GM12874 (cell line): ENCODE measurements around the gene ITGB4.

Source experiments
- TF ChIP-seq, protein P1 (sequence below): IDR thresholded peaks from 2 replicates; pipeline ENCODE4 v1.5.1; 2011; ENCODE audit warnings: low read depth, mild to moderate bottlenecking, control low read depth, low read length, moderate library complexity; ENCODE audit not compliant: insufficient read depth

Gene ITGB4

DNA sequence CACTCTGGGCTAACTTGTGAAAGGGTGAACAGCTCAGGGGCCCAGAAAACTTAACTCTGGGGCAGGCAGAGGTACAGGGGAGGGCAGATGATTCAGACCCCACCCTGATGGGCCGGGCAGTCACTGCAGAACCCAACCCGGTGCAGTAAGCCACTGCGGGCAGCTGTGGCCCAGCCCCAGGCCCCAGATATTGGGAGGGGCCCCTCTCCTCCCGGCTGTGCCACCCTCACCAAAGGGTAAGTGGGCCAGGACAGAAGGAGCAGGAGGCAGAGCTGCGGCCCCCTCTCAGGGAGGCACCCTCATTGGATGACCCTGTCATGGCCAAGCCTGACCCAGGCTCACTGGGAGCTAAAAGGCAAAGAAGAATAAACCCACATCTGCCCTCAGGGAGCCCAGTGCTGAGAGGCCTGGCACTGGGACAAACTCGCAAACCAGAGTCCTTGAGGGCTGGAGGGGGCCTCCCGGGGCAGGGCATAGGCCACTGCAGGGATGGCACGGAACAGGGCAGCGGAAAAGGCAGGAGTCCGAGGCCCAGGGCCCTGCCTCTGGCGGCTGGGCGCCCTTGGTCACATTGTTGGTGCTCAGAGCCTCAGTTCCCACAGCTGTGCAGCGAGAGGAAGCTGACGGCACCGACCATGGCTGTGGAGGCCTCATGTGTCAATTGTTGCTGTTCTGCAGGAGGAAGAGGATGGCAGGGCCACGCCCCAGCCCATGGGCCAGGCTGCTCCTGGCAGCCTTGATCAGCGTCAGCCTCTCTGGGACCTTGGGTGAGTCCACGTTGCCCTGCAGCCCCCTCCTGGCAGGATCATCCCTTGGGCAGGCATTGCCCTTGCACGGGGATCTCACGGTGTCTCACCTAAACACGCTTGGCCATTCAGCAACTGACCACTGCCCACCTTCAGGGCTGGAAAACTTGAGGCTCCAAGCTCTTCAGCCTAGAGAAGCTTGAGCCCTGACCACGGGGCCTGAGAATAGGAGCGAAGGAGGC lies 3.1 kb downstream of the ITGB4 start:
- TF ChIP-seq, protein P1, sequence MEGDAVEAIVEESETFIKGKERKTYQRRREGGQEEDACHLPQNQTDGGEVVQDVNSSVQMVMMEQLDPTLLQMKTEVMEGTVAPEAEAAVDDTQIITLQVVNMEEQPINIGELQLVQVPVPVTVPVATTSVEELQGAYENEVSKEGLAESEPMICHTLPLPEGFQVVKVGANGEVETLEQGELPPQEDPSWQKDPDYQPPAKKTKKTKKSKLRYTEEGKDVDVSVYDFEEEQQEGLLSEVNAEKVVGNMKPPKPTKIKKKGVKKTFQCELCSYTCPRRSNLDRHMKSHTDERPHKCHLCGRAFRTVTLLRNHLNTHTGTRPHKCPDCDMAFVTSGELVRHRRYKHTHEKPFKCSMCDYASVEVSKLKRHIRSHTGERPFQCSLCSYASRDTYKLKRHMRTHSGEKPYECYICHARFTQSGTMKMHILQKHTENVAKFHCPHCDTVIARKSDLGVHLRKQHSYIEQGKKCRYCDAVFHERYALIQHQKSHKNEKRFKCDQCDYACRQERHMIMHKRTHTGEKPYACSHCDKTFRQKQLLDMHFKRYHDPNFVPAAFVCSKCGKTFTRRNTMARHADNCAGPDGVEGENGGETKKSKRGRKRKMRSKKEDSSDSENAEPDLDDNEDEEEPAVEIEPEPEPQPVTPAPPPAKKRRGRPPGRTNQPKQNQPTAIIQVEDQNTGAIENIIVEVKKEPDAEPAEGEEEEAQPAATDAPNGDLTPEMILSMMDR: no peak

DNA sequence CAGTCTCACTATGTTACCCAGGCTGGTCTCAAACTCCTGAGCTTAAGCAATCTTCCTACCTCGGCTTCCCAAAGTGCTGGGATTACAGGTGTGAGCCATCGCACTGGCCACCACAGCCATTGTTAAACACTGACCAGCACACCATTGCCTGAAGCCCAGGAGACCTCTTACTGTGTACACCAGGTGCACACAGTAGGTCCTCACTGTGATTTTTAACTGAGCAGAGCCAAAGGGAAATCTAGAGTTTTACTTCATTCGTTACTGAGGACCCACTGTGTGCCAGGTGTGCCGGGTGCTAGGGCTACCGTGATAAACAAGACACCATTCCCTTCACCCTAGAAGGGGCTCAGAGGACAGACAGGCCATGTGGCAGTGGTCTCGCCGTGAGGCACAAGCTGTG lies 4.2 kb downstream of the ITGB4 start:
- TF ChIP-seq, protein P1: no peak

DNA sequence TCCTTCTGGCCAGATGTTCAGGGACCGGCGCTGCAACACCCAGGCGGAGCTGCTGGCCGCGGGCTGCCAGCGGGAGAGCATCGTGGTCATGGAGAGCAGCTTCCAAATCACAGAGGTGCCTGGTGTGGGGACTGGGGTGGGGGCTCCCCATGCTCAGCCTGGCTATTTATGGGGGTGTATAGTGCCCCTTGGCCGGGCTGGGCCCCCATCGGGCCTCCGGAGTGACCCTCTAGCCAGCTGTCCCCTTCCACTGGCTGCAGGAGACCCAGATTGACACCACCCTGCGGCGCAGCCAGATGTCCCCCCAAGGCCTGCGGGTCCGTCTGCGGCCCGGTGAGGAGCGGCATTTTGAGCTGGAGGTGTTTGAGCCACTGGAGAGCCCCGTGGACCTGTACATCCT lies 6.1 kb downstream of the ITGB4 start:
- TF ChIP-seq, protein P1: no peak

DNA sequence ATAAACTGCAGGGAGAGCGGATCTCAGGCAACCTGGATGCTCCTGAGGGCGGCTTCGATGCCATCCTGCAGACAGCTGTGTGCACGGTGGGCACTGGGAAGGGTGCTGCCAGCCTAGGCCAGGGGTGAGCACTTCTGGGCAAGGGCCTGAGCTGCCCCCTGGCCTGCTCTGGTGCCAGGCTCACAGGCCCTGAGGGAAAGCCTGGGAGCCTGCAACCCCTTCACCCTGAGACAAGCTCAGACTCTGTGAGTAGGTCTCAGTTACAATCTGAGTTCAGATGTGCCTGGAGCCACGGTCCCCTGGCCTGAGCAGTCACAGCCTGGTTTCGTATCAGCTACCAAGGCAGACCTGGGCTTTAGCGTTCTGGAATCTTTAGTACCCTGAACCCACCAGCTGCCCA lies 8.1 kb downstream of the ITGB4 start:
- TF ChIP-seq, protein P1: no peak

DNA sequence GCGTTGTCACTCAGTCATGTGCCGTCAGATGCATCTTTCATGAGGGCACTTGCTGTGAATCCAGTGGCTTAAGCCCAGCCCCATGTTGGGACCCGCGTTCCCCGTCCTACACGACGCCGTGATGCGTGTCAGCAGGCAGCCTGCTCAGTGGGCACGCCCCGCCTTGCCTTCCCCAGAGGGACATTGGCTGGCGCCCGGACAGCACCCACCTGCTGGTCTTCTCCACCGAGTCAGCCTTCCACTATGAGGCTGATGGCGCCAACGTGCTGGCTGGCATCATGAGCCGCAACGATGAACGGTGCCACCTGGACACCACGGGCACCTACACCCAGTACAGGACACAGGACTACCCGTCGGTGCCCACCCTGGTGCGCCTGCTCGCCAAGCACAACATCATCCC lies 8.8 kb downstream of the ITGB4 start:
- TF ChIP-seq, protein P1: no peak

DNA sequence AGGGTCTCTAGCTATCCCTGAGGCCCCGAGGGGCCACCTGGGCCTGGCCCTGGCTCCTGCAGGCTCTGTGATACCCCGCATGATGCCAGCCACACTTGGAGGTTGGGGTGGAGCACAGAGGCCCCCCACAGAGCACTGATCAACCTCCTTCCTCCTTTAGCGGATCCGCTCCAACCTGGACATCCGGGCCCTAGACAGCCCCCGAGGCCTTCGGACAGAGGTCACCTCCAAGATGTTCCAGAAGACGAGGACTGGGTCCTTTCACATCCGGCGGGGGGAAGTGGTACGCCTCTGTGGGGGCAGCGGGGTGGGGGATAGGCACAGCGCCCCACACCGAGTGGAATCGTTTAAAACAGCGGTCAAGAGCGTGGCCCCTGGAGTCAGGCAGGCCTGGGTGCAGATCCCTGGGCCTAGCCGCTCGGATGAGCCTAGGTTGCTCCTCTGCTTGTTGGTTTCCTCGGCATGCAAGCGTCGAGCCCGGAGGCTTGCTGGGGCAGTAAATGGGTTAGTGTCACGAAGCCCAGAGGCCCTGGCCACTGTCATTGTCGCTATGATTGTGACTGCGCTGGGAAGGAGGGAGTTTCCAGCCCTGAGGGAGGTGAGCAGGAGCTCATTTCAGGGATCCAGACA lies 9.9 kb downstream of the ITGB4 start:
- TF ChIP-seq, protein P1: no peak

DNA sequence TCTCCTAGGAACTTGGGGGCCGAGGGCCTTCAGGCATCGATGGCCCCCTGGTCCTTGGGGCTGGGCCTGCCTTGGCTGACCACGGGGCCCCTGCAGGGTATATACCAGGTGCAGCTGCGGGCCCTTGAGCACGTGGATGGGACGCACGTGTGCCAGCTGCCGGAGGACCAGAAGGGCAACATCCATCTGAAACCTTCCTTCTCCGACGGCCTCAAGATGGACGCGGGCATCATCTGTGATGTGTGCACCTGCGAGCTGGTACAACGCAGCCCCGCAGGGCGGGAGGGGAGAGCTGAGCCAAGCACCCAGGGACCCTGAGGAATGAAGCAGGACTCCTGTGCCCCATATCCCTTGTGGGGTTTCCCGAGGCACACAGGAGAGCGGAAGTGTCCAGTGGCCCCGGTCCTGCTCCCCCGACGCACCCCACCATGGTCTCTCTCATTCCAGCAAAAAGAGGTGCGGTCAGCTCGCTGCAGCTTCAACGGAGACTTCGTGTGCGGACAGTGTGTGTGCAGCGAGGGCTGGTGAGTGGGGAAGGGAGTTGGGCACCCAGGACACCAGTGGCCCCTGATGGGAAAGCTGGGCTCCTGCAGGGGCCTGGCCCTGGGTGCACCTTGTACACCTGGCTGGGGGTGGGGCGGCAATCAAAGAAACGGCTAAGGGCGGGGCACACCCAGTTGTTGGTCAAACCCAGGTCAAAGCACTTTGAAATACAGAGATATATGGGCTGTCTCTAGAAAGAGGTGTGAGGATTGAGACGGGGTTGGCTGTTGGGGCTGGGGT lies 10.6 kb downstream of the ITGB4 start:
- TF ChIP-seq, protein P1: no peak
